Effector CD8-positive, alpha-beta T cell (primary cell): ENCODE results near the gene DRD1.
"Not testable (repeated sequence)": the region's sequence is repeated elsewhere in the genome, so short reads cannot be mapped to it uniquely, and the experiment has no call there.

Experiments
- DNase-seq: peaks from one replicate; lab custom pipeline; 2025; lab: John Stamatoyannopoulos, UW

The DRD1 gene

DNA sequence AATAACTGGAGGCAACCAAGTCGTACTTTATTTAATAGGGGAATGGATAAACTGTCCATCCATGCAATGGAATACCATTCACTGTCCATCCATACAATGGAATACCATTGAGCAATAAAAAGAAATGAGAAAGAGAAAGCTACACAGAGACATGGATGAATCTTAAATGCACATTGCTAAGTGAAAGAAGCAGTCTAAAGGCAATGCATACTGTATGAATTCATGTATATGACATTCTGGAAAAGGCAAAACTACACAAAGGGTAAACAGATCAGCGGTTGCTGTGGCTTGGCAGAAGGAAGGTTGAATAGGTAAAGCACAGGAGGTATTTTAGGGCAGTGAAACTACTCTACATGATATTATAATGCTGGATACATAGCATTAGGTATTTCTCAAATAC lies 16.2 kb downstream of the DRD1 start:
- no peak for DNase-seq

DNA sequence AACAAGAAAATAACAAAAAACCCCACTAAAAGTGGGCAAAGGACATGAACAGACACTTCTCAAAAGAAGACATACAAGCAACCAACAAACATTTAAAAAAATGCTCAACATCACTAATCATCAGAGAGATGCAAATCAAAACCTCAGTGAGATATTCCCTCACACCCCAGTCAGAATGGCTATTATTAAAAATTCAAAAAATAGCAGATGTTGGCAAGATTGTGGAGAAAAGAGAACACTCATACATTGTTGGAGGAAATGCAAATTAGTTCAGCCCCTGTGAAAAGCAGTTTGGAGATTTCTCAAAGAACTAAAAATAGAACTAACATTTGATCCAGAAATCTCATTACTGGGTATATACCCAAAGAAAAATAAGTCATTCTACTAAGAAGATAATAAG lies 19.4 kb downstream of the DRD1 start:
- not testable (repeated sequence) for DNase-seq

DNA sequence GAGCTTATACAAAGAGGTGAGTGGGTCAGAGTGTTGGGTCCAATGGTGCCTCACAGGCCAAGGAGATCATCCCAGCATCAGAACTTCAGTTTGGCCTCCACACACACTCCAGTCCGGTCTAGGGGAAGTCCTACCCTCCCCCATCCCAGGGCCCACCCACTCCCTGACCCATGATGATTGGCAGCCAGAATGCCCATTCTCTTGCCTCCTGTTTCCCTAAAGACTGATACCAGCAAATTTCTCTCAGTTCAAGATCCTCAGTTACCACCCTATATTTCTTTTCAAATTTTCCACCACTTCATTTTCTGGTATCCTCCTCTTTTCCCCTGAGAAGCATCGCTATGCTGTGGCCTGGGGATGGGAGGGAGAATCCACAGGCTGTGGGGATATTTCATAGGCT lies 21.9 kb downstream of the DRD1 start:
- DNase-seq = no peak

DNA sequence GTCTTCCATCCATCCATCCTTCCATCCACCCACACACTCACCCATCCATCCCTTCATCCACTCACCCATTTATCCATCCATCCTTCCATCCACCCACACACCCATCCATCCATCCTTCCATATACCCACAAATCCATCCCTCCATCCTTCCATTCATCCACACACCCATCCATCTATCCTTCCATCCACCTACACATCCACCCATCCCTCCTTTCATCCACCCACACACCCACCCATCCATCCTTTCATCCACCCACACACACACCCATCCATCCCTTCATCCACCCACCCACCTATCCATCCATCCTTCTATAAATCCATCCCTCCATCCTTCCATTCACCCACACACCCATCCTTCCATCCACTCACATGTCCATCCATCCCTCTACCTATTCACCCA lies 23.6 kb downstream of the DRD1 start:
- DNase-seq = no peak

DNA sequence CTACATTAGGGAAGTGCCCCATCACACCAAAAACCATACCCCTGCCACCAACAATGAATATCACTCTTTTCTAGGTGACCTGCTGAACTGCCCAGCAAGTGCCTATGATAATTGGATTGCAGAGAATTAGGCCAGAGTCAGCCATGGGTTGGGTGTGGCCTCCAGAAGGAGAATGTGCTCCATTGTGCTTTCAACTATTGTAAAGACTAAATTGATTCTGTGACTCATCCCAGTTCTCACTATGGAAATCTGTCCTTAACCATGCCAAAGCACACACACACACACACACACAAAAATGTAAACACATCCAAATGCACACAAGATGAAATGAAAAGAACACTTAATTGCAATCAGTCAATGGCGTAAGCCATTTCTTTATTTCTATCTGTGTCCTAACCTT lies 25.7 kb downstream of the DRD1 start:
- DNase-seq = no peak

DNA sequence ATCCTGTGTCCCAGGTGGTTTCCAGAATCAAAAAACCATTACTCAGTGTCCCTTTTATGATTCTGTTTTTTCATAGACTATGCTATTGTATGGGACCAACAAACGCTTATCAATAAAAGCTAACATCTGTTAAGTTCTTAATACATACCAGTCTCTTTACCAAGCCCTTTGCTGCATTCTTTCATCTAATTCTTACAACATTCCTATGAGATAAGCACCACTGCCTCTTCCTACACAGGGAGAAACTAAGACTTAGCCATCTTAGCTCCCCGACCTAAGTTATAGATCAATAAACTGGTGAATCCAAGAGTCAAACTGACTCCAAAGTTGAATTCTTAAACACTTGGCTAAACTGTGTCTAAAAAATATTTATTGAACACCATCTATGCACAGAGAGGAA lies 26.6 kb downstream of the DRD1 start:
- DNase-seq = no peak

DNA sequence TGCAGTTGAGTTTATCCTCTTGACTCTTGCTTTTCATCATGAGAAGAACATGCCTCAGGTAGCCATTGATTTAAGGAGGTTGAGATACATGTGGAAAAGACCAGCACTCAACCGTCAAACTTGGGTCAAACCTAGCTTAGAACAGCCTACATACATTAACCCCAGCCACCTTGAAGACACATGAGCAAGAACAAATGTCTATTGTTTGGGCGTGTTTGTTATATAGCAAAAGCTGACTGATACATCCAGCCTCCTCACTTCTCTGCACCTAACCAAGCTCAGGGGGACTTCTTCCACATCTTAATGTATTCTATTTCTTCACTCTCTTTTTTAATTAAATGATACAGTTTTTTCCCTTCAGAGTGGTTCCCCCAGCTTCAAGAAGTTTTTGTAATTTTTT lies 28.7 kb downstream of the DRD1 start:
- DNase-seq = no peak

DNA sequence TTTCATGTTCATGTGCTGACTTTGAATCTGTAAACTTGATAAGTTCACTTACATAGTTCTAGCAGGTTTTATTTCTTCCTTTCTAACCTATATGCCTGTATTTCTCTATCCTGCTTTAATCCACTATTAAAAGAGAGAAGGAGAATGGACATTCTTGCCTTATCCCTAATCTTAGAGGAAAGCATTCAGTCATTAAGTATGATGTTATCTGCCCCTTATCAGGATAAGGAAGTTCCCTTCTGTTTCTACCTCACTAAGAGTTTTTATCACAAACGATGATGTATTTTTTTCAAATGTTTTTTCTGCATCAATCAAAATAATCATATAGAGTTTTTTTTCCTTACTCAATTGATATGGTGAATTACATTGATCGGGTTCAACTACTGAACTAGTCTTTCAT lies 33.1 kb downstream of the DRD1 start:
- DNase-seq = no peak

DNA sequence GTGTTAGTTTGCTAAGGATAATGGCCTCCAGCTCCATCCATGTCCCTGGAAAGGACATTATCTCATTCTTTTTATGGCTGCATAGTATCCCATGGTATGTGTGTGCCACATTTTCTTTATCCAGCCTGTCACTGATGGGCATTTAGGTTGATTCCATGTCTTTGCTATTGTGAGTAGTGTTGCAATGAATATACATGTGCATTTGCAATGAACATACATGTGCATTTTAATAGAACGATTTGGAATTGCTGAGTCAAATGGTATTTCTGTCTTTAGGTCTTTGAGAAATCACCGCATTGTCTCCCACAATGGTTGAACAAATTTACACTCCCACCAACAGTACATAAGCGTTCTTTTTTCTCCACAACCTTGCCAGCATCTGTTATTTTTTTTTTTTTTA lies 37.7 kb downstream of the DRD1 start:
- DNase-seq = no peak

DNA sequence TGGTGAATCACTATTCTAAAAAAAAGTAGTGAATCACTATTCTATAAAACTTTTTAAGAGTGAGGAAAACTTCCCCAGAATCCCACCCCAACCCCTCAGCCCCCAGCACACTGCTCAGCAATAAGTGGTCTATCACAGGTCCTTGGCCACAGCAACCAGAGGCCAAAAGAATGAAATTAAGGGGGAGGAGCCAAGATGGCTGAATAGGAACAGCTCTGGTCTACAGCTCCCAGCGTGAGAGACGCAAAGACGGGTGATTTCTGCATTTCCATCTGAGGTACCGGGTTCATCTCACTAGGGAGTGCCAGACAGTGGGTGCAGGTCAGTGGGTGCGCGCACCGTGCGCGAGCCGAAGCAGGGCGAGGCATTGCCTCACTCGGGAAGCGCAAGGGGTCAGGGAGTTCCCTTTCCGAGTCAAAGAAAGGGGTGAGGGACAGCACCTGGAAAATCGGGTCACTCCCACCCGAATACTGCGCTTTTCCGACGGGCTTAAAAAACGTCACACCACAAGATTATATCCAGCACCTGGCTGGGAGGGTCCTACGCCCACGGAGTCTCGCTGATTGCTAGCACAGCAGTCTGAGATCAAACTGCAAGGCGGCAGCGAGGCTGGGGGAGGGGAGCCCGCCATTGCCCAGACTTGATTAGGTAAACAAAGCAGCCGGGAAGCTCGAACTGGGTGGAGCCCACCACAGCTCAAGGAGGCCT lies 46.2 kb downstream of the DRD1 start:
- DNase-seq = not testable (repeated sequence)

DNA sequence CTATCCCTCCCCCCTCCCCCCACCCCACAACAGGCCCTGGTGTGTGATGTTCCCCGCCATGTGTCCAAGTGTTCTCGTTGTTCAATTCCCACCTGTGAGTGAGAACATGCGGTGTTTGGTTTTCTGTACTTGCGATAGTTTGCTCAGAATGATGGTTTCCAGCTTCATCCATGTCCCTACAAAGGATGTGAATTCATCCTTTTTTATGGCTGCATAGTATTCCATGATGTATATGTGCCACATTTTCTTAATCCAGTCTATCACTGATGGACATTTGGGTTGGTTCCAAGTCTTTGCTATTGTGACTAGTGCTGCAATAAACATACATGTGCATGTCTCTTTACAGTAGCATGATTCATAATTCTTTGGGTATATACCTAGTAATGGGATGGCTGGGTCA lies 48.6 kb downstream of the DRD1 start:
- not testable (repeated sequence) for DNase-seq

DNA sequence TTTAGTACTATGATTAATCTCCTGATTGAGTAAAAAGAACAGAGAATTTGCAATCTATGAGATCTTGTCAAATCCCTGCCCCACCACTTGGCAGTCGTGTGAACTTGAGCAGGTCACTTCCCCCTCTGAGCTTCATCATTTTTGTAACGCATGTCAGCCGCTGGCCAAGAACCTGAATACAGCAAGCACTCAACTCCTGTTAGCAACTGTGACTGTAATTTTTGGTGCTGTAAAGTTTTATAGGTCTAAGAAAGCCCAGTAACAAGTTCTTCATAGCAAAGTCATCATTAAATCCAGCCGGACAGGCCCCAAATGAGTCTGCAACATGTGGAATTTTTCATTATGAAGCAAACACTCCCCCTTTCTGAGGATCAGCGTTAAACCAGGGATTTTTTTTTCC lies 49.4 kb downstream of the DRD1 start:
- DNase-seq = no peak

DNA sequence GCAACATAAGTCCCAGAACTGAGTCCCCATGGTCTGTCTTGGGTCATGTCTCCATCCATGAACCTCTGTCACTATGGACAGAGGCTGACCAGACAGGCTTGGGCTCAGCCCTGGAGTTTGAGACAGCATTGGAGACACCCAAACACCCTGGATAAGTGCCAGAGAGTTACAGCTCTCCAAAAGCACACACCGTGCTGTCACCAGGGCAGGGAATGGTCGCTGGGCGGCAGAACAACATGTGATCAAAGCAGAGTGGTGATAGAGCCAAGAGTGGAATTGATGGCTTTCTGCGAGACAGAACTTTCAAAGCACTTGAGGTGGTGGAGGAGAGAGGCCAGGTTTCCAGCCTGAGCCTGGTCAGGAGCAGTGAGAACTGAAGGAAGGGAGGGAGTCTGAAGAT lies 50.1 kb downstream of the DRD1 start:
- no peak for DNase-seq

DNA sequence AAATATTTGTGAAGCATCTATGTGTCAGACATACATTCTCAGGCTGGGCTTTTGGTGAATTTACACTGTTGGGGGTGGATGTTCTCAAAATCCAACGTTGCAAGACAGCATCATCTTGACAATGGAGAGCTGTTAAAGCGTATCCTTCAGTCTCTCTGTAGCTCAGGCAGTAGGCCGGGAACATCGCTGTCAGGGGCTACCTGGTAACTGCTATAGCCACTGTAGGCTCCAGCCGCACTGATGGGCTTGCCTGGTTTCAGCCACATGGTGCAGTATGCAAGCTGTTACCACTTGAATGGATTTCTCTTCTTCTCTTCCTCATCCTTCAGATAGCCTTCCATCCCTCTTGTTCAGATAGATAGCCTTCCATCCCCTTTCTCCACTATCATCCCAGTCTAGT lies 51.7 kb downstream of the DRD1 start:
- no peak for DNase-seq

DNA sequence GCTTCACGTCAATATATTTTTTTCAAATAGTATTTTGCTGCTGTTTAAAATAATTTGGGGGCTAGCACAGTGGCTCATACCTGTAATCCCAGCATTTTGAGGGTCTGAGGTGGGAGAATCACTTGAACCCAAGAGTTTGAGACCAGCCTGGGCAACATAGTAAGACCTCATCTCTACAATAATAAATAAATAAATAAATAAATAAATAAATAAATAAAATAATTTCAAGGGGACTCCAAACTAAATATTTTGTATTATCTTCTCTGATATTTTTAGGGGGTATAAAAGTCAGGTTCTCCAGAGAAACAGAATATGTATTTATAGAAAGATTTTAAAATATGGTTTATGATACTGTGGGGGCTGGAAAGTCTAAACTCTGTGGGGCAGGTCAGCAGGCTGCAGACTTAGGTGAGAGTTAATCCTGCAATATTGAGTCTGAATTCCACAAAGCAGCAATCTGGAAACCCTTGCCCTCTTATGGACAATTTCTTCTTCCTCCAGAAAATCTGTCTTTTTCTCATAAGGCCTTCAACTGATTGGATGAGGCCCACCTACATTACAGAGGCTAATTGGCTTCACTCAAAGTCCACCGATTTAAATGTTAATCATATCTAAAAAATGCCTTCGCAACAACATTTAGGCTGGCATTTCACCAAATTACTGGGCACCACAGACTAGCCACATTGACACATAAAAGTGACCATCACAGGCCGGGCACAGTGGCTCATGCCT lies 53.5 kb downstream of the DRD1 start:
- no peak for DNase-seq
